K562 (cell line): ENCODE measurements around the gene CACNG3. TPM values are rescaled to one million over a fixed set of nuclear protein-coding genes. Genes with fewer than 3 reads are reported as not detected.

Source experiments
- ATAC-seq: fragments of 200-7000 bp; cut with Tn5 transposase; 3 replicates; pipeline ENCODE4 v1.9.1; 2020; ENCODE audit warnings: moderate library complexity
- BruUV-seq: library from RNA; stranded (reverse); fragments of 400-500 nt; replicated peaks from 2 replicates; lab custom pipeline; 2021; lab: Mats Ljungman, UMichigan
- CTCF ChIA-PET: fragments of 300-600 bp; formaldehyde crosslinking; extraction: SDS; loops from one replicate; lab custom pipeline; 2021; ENCODE audit warnings: low intra/inter-chr PET ratio; lab: Yijun Ruan, JAX
- POLR2A ChIA-PET: fragments of 300-600, 350-650 bp; sonication (Branson Sonifier 250); formaldehyde crosslinking; extraction: SDS; loops from one replicate; lab custom pipeline; 2021; ENCODE audit warnings: antibody characterized with exemption, inconsistent platforms; lab: Yijun Ruan, JAX
- DNase-seq, 4 experiments: peaks; one replicate each; pipeline versions ENCODE4 v3.0.0 to v3.0.0-alpha.2; 2011 to 2018; ENCODE audit warnings: low spot score in 3 of 4, mixed read lengths in 3 of 4; ENCODE audit errors: extremely low read depth in 1 of 4
- FAIRE-seq: peaks from 2 replicates; lab custom pipeline; 2011; peaks lifted over from hg19 to GRCh38; lab: Jason Lieb, UNC
- H2AFZ ChIP-seq: 2 replicates; pipeline ENCODE4 v1.6.0; 2011; ENCODE audit warnings: low read depth, low read length, control low read depth, inconsistent platforms
- H3K27ac ChIP-seq: fragments of 200-600 bp; 3 replicates; pipeline ENCODE4 v1.8.0; 2011; ENCODE audit warnings: low read depth, mild to moderate bottlenecking, control low read depth, inconsistent platforms, low read length, moderate library complexity, mixed read lengths; ENCODE audit errors: extremely low read depth
- H3K27me3 ChIP-seq, 2 experiments: fragments of 300-600 bp in 1 of 2; 2 replicates in 1 of 2; 3 replicates in 1 of 2; pipeline versions ENCODE4 v1.6.0 to v1.8.0; 2011; ENCODE audit warnings: inconsistent platforms in 2 of 2, low read length in 2 of 2, mild to moderate bottlenecking in 1 of 2, mixed read lengths in 1 of 2, moderate library complexity in 1 of 2; ENCODE audit not compliant: control insufficient read depth in 2 of 2, insufficient read depth in 2 of 2
- H3K36me3 ChIP-seq: fragments of 300-600 bp; 3 replicates; pipeline ENCODE4 v1.8.0; 2011; ENCODE audit warnings: mild to moderate bottlenecking, low read length, inconsistent platforms; ENCODE audit not compliant: control insufficient read depth, insufficient read depth
- H3K4me1 ChIP-seq, 2 experiments: fragments of 200-600 bp in 1 of 2; replicated peaks in 1 of 2; 2 replicates in 1 of 2; 3 replicates in 1 of 2; pipeline versions ENCODE4 v1.5.1 to v1.8.0; 2011; ENCODE audit warnings: inconsistent platforms in 2 of 2, low read length in 2 of 2, mild to moderate bottlenecking in 1 of 2, mixed read lengths in 1 of 2, moderate library complexity in 1 of 2; ENCODE audit not compliant: control insufficient read depth in 2 of 2, insufficient read depth in 2 of 2
- H3K4me2 ChIP-seq: 2 replicates; pipeline ENCODE4 v1.6.1; 2011; ENCODE audit warnings: low read length, control low read depth, inconsistent platforms, mixed read lengths; ENCODE audit not compliant: insufficient read depth
- H3K4me3 ChIP-seq: fragments of 200-600 bp; sonication (generic), shearing (Covaris generic); 2 replicates; pipeline ENCODE4 v1.5.1; 2016; ENCODE audit warnings: control low read depth, inconsistent platforms
- H3K79me2 ChIP-seq: fragments of 200-600 bp; 3 replicates; pipeline ENCODE4 v1.8.0; 2011; ENCODE audit warnings: low read length, inconsistent platforms; ENCODE audit not compliant: control insufficient read depth, insufficient read depth
- H3K9ac ChIP-seq, 2 experiments: 2 replicates each; pipeline versions ENCODE4 v1.6.0 to v1.6.1; 2011; ENCODE audit warnings: low read depth in 2 of 2, low read length in 2 of 2, control low read depth in 1 of 2, inconsistent platforms in 1 of 2, mild to moderate bottlenecking in 1 of 2, mixed read lengths in 1 of 2; ENCODE audit not compliant: insufficient read depth in 1 of 2
- H3K9me1 ChIP-seq: one replicate; pipeline ENCODE4 v1.6.0; 2011; ENCODE audit warnings: inconsistent platforms, mild to moderate bottlenecking, low read length, moderate library complexity; ENCODE audit not compliant: control insufficient read depth, insufficient read depth
- H3K9me3 ChIP-seq: replicated peaks from 2 replicates; pipeline ENCODE4 v1.5.1; 2011; ENCODE audit warnings: low read depth, low read length, inconsistent platforms; ENCODE audit not compliant: control insufficient read depth, insufficient read depth
- H4K20me1 ChIP-seq: replicated peaks from 2 replicates; pipeline ENCODE4 v1.6.1; 2011; ENCODE audit warnings: low read length, inconsistent platforms, mixed read lengths; ENCODE audit not compliant: control insufficient read depth, insufficient read depth
- HCFC1 ChIP-seq: IDR thresholded peaks from 2 replicates; pipeline ENCODE4 v1.6.1; 2012; ENCODE audit warnings: low read depth, low read length, improper control_type of control experiment
- NBN ChIP-seq: fragments of 450-650 bp; IDR thresholded peaks from 2 replicates; pipeline ENCODE4 v1.6.1; 2016; ENCODE audit warnings: low read depth, mild to moderate bottlenecking
- ZNF274 ChIP-seq: IDR thresholded peaks from 2 replicates; pipeline ENCODE4 v1.6.1; 2011; ENCODE audit warnings: low read depth, mild to moderate bottlenecking, low read length, moderate library complexity, borderline replicate concordance
- WGBS: fragments of 100-300 bp; shearing (Covaris generic); methylation state at CpG from one replicate; pipeline ENCODE4 v1.1.6; 2016; ENCODE audit warnings: low coverage, mixed read lengths; ENCODE audit not compliant: insufficient coverage; ENCODE audit errors: missing lambda C conversion rate; 5-methylcytosine and 5-hydroxymethylcytosine counted together
- in situ Hi-C: fragments of 300-500 bp; cut with MboI; formaldehyde crosslinking; loops from 4 replicates; pipeline ENCODE4 v1.15.0; 2018; ENCODE audit warnings: inconsistent platforms, mixed read lengths
- intact Hi-C: fragments of 100-400 bp; cut with micrococcal nuclease; formaldehyde crosslinking; loops from 2 replicates; pipeline ENCODE4 v1.14.2; 2022
- polyA plus RNA-seq, 8 experiments: library from polyadenylated mRNA; depleted of rRNA in 4 of 8; stranded (reverse) in 5 of 8; unstranded in 3 of 8; fragments of >200 nt; fragmentation: Nextera tagmentation in 2 of 8; fragmentation: Illumina TruSeq in 1 of 8; extraction: Ambion mirVana in 2 of 8; extraction: Trizol in 1 of 8; gene quantifications; 2 replicates each; pipeline versions ENCODE4 v1.2.1 to v1.2.3, GENCODE V29; 2011 to 2014; ENCODE audit warnings: inconsistent platforms in 1 of 8, missing spikeins in 1 of 8
- total RNA-seq, 7 experiments: library from RNA; depleted of rRNA in 6 of 7; stranded (reverse); fragments of >200 nt in 6 of 7; fragmentation: Illumina TruSeq in 2 of 7; extraction: Trizol in 2 of 7; gene quantifications; 2 replicates each; pipeline versions ENCODE4 v1.2.1 to v1.2.3, GENCODE V29; 2011 to 2021; ENCODE audit warnings: low replicate concordance in 1 of 7
- TF ChIP-seq, protein P1 (sequence below): fragments of 250-450 bp; sonication (Bioruptor Pico); IDR thresholded peaks from 2 replicates; pipeline ENCODE4 v1.5.1; 2021; ENCODE audit warnings: mild to moderate bottlenecking
- TF ChIP-seq, protein P2 (sequence below): fragments of 450-650 bp; IDR thresholded peaks from 2 replicates; pipeline ENCODE4 v1.6.1; 2016
- TF ChIP-seq, protein P3 (sequence below): fragments of 250-450 bp; sonication (Bioruptor Pico); IDR thresholded peaks from 2 replicates; pipeline ENCODE4 v1.4.0; 2020; ENCODE audit warnings: borderline replicate concordance

Gene CACNG3
- total and polyA plus RNA-seq, 9 of the 15 experiments (the other 6 are each of a cell fraction or from before 2014, with no cell fraction given): not detected

DNA sequence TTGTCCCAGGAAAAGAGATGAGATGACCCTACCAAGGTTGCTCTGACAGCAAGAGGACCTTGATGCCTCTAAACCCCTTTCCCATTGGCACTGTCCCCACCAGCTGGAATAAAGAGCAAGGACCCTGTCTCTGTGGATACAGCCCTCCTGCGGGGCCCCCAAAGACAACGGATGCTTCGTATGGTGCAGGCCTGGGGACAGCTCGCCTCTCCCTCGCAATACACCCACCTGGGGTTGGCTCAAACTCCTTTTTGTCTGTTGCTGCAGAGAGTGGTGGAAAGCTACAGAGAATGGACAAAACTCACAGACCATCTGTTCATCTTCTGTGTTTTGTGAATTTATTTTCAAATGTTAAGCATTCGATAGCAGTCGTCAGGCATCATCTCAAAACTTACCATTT, 27.6 kb upstream of the CACNG3 start:
- no peak overlapping the region for H3K27ac ChIP-seq
- H3K9me1 ChIP-seq: no peaks in the 10 kb centered on the region
- no peaks in the 10 kb centered on the region for H3K79me2 ChIP-seq
- intact Hi-C loops (no loop called here), in situ Hi-C loops (no loop called here)
- FAIRE-seq (no peak), ATAC-seq (no peak), DNase-seq (no peak)
- H3K4me2 ChIP-seq: no peak overlapping the region
- H3K27me3 ChIP-seq: peaks cover 14 to 19% of the 10 kb centered on the region in 2 experiments
- H3K36me3 ChIP-seq: no peaks in the 10 kb centered on the region
- no peak overlapping the region for H3K9ac ChIP-seq
- no peaks in the 10 kb centered on the region for H3K9me3 ChIP-seq
- no peak overlapping the region for H3K4me3 ChIP-seq
- no peaks in the 10 kb centered on the region for H3K4me1 ChIP-seq
- no peak overlapping the region for H2AFZ ChIP-seq
- POLR2A ChIA-PET: interaction anchor here (0.5 to 0.6 kb wide), 2 partner anchors 14 to 517 kb away, joined by 3 to 4 read pairs; no protein-coding TSS in a partner anchor
- TF ChIP-seq, protein P1, sequence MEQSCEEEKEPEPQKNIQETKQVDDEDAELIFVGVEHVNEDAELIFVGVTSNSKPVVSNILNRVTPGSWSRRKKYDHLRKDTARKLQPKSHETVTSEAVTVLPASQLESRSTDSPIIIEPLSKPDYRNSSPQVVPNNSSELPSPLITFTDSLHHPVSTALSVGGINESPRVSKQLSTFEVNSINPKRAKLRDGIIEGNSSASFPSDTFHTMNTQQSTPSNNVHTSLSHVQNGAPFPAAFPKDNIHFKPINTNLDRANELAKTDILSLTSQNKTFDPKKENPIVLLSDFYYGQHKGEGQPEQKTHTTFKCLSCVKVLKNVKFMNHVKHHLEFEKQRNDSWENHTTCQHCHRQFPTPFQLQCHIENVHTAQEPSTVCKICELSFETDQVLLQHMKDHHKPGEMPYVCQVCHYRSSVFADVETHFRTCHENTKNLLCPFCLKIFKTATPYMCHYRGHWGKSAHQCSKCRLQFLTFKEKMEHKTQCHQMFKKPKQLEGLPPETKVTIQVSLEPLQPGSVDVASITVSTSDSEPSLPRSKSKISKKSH: no peak
- TF ChIP-seq, protein P2, sequence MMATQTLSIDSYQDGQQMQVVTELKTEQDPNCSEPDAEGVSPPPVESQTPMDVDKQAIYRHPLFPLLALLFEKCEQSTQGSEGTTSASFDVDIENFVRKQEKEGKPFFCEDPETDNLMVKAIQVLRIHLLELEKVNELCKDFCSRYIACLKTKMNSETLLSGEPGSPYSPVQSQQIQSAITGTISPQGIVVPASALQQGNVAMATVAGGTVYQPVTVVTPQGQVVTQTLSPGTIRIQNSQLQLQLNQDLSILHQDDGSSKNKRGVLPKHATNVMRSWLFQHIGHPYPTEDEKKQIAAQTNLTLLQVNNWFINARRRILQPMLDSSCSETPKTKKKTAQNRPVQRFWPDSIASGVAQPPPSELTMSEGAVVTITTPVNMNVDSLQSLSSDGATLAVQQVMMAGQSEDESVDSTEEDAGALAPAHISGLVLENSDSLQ: no peak
- TF ChIP-seq NBN: no peak
- TF ChIP-seq, protein P3, sequence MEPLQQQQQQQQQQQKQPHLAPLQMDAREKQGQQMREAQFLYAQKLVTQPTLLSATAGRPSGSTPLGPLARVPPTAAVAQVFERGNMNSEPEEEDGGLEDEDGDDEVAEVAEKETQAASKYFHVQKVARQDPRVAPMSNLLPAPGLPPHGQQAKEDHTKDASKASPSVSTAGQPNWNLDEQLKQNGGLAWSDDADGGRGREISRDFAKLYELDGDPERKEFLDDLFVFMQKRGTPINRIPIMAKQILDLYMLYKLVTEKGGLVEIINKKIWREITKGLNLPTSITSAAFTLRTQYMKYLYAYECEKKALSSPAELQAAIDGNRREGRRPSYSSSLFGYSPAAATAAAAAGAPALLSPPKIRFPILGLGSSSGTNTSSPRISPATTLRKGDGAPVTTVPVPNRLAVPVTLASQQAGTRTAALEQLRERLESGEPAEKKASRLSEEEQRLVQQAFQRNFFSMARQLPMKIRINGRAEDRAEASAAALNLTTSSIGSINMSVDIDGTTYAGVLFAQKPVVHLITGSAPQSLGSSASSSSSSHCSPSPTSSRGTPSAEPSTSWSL (CRISPR knock-in tag): no peak
- TF ChIP-seq HCFC1: no peak
- TF ChIP-seq ZNF274: no peak
- TF ChIP-seq, all 486 proteins: peak for 0
- CTCF ChIA-PET: no interaction called here
- 1% methylated on average over 7 of the region's 7 CpGs for WGBS
- BruUV-seq: no TSS peak
- H4K20me1 ChIP-seq: no peaks in the 10 kb centered on the region
